Effector memory CD4-positive, alpha-beta T cell (primary cell): ENCODE results near the gene GNG7.
A peak's percentile ranks its signal among the peaks of the same experiment; 100 is the strongest.

Experiments used
- DNase-seq, 3 donors: peaks; one replicate each; pipeline ENCODE4 v3.0.0-alpha.2; 2020
- H3K27ac ChIP-seq: 2 replicates; pipeline ENCODE4 v1.7.0; 2013; ENCODE audit warnings: mild to moderate bottlenecking, low read length, moderate library complexity; ENCODE audit not compliant: insufficient read depth, poor library complexity, severe bottlenecking
- H3K27me3 ChIP-seq: replicated peaks from 2 replicates; pipeline ENCODE4 v1.7.0; 2013; ENCODE audit warnings: mild to moderate bottlenecking, low read length; ENCODE audit not compliant: insufficient read depth, control insufficient read depth, poor library complexity, severe bottlenecking
- H3K36me3 ChIP-seq: 2 replicates; pipeline ENCODE4 v1.7.0; 2013; ENCODE audit warnings: mild to moderate bottlenecking, low read length, moderate library complexity; ENCODE audit not compliant: control insufficient read depth, insufficient read depth
- H3K4me1 ChIP-seq: 2 replicates; pipeline ENCODE4 v1.7.0; 2013; ENCODE audit warnings: low read length, mild to moderate bottlenecking; ENCODE audit not compliant: control insufficient read depth, insufficient read depth, poor library complexity, severe bottlenecking
- H3K4me3 ChIP-seq: 2 replicates; pipeline ENCODE4 v1.7.0; 2013; ENCODE audit warnings: low read length, low read depth, mild to moderate bottlenecking; ENCODE audit not compliant: insufficient read depth, poor library complexity, severe bottlenecking
- H3K9me3 ChIP-seq: 2 replicates; pipeline ENCODE4 v1.7.0; 2013; ENCODE audit warnings: mild to moderate bottlenecking, low read length, moderate library complexity; ENCODE audit not compliant: control insufficient read depth

GNG7 gene

DNA sequence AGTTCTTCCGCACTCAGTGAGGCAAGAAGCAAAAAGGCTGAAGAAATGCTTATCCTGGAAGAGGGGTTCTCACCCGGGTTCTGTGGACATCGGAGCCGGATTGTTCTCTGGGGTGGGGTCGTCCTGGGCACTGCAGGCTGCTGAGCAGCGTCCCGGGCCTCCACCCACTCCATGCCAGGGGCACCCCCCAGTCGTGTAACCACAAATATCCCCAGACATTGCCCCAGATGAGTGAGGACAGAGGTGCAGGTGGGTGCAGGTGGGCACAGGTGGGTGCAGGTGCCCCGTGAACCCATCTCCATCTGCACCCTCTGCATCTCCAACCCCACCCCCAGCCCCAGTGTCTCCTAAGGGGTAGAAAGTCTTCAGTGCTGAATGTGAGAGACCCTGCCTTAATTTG, 67.5 kb downstream of the GNG7 start:
- H3K36me3 ChIP-seq: no peaks in the 10 kb centered on the region
- H3K27me3 ChIP-seq: no peaks in the 10 kb centered on the region
- no peaks in the 10 kb centered on the region for H3K9me3 ChIP-seq
- no peak overlapping the region for H3K27ac ChIP-seq
- no peak overlapping the region for H3K4me3 ChIP-seq
- H3K4me1 ChIP-seq: peaks cover 10% of the 10 kb centered on the region
- DNase-seq: no peak

DNA sequence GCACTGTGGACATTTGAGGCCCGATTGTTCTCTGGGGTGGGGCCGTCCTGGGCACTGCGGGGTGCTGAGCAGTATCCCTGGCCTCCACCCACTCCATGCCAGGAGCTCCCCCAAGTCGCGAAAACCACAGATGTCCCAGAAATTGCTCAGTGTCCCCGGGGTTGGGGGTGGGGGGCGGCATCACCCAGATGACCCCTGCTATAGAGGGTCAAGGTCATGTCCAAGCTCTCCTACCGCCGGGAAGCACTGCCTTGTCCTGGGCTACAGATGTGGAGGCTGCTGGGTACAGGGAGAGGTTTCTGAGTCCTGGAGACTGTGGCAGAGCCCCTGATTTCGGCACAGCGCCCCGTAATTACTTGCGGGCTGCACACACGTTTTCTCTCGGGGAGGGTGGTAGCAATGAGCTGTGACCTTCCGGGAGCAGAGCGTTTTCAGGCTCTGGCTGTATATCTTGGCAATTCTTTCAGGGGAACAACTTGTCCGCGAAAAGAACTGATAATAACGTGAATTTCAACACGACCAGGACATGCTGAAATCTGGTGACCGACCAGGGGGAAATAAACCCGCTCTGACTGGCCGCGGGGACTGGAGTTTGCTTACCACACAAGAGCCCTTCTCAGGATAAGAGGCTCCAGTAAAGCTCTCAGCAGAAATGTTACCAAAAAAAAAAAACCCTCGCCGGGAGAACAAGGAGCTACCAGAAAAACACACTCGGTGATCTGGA, 68.1 kb downstream of the GNG7 start:
- Histone ChIP-seq H3K4me1 (peaks cover 16% of the 10 kb centered on the region), H3K36me3 (no peaks in the 10 kb centered on the region), H3K9me3 (no peaks in the 10 kb centered on the region), H3K27ac (no peak overlapping the region), H3K4me3 (no peak overlapping the region), H3K27me3 (no peaks in the 10 kb centered on the region)
- no peak for DNase-seq

DNA sequence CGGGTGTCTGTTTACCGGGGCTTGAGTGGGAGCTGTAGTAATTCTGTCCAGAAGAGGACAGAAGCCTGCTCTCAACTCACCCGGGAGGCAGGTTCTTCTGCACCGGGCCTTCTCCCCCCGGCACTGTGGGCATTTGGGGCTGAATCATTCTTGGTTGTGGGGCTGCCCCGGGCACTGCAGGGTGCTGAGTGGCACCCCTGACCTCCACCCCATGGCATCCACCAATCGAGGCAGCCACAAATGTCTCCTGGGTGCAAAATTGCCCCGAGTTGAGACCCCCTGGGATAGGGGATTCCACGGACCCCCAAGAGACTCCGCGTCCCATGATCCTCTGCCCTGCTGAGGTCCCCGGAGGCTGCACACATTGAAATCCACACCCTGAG, 68.8 kb downstream of the GNG7 start:
- no peak overlapping the region for H3K27ac ChIP-seq
- peaks cover 18% of the 10 kb centered on the region for H3K4me1 ChIP-seq
- H3K4me3 ChIP-seq: no peak overlapping the region
- H3K36me3 ChIP-seq: no peaks in the 10 kb centered on the region
- DNase-seq: no peak
- no peaks in the 10 kb centered on the region for H3K27me3 ChIP-seq
- H3K9me3 ChIP-seq: no peaks in the 10 kb centered on the region

DNA sequence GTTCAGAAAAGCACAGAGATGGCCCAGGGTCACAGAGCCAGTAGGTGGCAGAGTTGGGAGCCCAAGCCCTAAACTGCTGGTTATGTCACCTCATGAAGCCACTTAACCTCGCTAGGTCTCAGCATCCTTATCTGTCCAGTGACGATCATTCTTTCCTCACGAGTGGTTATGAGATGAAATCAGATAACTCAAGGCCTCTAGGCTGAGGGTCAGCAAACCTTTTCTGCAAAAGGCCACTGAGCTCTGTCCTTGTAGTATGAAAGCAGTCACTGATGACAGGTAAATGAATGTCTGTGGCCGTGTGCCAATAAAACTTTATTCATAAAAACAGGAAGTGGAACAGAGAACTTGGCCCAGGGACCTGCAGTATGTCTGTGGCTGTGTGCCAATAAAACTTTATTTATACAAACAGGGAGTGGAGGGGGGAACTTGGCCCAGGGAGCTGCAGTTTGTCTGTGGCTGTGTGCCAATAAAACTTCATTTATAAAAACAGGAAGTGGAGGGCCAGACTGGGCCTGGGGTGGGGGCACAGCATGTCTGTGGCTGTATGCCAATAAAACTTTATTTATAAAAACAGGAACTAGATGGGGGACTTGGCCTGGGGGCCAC, 71.2 kb downstream of the GNG7 start:
- H3K4me3 ChIP-seq: no peak overlapping the region
- H3K27ac ChIP-seq: no peak overlapping the region
- peaks cover 15% of the 10 kb centered on the region for H3K4me1 ChIP-seq
- H3K27me3 ChIP-seq: no peaks in the 10 kb centered on the region
- no peaks in the 10 kb centered on the region for H3K9me3 ChIP-seq
- no peaks in the 10 kb centered on the region for H3K36me3 ChIP-seq
- no peak for DNase-seq

DNA sequence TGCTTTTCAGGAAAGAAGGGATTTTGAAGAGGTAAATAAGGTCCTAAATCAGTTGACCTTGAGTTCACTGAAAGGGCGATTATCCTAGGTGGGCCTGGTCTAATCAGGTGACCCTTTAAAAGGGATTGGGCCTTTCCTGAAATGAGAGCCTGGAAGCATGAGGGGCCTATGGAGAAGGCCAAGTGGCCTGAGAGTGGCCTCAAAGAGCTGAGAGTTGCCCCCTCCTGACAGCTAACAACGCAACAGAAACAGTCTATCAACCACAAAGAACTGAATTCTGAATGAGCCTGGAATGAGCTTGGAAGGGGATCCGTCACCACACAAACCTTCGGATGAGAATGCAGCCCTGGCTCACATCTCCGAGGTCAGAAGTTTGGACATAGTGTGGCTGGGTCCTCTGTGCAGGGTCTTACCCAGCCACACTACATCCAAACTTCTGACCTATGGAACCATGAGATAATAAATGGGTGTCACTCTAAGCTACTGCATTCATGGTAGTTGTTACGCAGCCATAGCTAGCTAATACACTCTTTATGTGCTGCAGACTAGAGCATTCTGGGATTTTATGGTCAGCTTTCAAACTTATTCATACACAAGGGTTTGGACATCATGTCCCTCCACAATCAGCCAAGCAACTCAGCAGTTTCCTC, 72.0 kb downstream of the GNG7 start:
- no peak overlapping the region for H3K4me3 ChIP-seq
- no peaks in the 10 kb centered on the region for H3K9me3 ChIP-seq
- DNase-seq: no peak
- H3K27me3 ChIP-seq: no peaks in the 10 kb centered on the region
- H3K27ac ChIP-seq: no peak overlapping the region
- no peaks in the 10 kb centered on the region for H3K36me3 ChIP-seq
- peaks cover 15% of the 10 kb centered on the region for H3K4me1 ChIP-seq

DNA sequence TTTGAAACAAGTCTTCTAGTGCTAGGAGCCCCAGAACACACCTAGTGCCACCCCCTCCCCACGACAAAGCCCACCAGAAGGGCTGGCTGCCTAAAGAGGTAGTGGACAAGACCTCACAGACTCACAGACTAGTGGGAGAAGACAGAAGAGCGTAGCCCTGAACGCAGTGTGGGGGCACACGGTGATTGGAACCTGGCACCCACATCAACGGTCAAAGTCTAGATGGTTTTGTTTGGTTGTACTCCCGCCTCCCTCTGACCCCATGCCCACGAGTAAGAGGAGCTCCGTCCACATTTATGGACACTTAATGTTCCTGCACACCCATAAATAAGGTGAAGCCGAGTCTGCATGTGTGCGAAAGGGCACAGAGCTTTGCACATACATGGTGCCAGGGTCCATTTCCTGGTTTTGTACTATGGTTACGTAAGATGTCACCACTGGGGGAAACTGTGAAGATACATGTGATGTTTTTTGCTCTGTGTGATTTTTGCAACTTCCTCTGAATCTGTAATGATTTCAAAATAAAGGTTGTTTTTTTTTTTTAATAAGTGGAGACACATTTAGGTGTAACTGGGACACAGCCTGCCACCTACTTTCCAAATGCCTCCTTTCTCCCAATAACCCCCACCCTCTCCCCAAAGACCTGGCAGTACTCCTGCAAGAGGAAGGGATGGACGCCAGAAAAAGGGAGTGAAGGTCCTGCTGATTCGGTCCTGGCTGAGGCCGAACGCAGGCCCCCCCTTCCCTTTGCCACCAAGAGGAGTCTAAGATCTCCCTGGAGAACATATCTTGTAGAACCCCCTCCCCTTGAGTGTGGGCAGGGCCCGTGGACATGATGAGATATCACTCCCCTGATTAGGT, 72.8 kb downstream of the GNG7 start:
- DNase-seq: no peak
- H3K4me3 ChIP-seq: no peak overlapping the region
- no peaks in the 10 kb centered on the region for H3K36me3 ChIP-seq
- peaks cover 15% of the 10 kb centered on the region for H3K4me1 ChIP-seq
- H3K27me3 ChIP-seq: no peaks in the 10 kb centered on the region
- no peak overlapping the region for H3K27ac ChIP-seq
- H3K9me3 ChIP-seq: no peaks in the 10 kb centered on the region

DNA sequence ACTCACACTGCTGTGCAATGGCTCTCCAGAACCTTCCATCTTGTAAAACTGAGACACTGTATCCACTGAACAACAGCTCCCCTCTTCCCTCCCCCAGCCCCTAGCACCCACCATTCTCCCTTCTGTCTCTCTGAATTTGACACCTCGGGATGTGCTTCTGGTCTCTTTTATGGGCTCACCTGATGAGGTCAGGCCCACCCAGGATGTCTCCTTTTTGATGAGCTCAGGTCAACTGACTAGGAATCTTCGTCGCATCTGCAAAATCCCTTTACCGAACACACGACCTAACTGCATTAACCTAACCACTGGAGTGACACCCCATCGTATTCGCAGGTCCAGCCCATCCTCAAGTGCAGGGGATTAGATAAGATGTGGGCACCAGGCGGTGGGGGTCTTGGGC, 73.9 kb downstream of the GNG7 start:
- no peak overlapping the region for H3K27ac ChIP-seq
- no peaks in the 10 kb centered on the region for H3K9me3 ChIP-seq
- no peak overlapping the region for H3K4me3 ChIP-seq
- no peaks in the 10 kb centered on the region for H3K27me3 ChIP-seq
- H3K4me1 ChIP-seq: peaks cover 15% of the 10 kb centered on the region
- H3K36me3 ChIP-seq: no peaks in the 10 kb centered on the region
- DNase-seq: no peak

DNA sequence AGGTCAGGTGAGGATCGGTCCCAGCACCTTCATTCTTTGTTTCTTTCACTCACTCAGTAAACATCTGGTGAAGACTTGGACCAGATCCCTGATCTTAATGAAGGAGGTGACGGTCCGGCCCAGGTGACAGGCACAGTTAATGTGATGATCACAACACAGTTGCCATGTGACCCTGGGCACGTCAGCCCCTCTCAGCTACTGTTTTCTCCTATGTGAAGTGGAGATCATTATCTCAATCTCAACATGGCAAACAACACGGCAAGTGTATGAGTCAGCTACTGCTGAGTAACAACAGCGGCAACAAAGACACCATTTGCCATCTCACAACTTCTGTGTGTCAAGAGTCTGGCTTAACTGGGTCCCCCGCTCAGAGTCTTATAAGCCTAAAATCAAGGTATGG, 74.6 kb downstream of the GNG7 start:
- H3K27me3 ChIP-seq: no peaks in the 10 kb centered on the region
- no peaks in the 10 kb centered on the region for H3K36me3 ChIP-seq
- H3K9me3 ChIP-seq: no peaks in the 10 kb centered on the region
- peaks cover 15% of the 10 kb centered on the region for H3K4me1 ChIP-seq
- no peak overlapping the region for H3K27ac ChIP-seq
- no peak overlapping the region for H3K4me3 ChIP-seq
- no peak for DNase-seq

DNA sequence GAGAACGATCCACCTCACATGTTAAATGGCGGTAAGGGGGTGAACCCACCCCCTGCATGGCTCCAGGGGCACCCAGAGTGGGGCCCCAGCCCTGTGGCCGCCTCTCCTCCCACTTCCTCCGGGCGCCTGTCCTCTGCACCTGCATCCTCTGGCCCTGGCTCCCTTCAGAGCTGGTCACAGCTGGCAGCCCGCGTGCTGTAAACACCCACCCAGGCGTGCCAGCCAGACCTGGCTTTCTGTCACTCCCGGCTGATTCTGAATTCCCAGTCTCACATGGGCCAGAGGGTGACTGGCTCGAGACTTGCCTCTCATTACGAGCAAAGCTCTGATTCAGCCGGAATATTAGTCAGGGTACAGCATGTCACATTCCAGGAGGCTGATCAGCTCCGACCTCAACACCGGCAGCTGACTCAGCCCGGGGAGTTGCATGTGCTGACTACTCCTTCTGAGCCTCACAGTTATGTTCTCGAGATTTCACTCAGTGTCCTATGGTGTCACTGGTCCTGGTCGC, 75.1 kb downstream of the GNG7 start:
- no peaks in the 10 kb centered on the region for H3K27me3 ChIP-seq
- no peak overlapping the region for H3K27ac ChIP-seq
- H3K36me3 ChIP-seq: no peaks in the 10 kb centered on the region
- peak in 1 of 3 donors; percentile 26 for DNase-seq
- no peaks in the 10 kb centered on the region for H3K9me3 ChIP-seq
- peaks cover 15% of the 10 kb centered on the region for H3K4me1 ChIP-seq
- H3K4me3 ChIP-seq: no peak overlapping the region
